Hypothalamus (tissue), 51 donors: ENCODE measurements around the gene NTSR1.

Experiments used
- DNase-seq, 51 donors: peaks; one replicate each; lab custom pipeline; 2025; lab: John Stamatoyannopoulos, UW

NTSR1 gene

GRCh38 chr20:62752181-62752670 is 43.6 kb downstream of the NTSR1 start:
- no peak for DNase-seq

DNA sequence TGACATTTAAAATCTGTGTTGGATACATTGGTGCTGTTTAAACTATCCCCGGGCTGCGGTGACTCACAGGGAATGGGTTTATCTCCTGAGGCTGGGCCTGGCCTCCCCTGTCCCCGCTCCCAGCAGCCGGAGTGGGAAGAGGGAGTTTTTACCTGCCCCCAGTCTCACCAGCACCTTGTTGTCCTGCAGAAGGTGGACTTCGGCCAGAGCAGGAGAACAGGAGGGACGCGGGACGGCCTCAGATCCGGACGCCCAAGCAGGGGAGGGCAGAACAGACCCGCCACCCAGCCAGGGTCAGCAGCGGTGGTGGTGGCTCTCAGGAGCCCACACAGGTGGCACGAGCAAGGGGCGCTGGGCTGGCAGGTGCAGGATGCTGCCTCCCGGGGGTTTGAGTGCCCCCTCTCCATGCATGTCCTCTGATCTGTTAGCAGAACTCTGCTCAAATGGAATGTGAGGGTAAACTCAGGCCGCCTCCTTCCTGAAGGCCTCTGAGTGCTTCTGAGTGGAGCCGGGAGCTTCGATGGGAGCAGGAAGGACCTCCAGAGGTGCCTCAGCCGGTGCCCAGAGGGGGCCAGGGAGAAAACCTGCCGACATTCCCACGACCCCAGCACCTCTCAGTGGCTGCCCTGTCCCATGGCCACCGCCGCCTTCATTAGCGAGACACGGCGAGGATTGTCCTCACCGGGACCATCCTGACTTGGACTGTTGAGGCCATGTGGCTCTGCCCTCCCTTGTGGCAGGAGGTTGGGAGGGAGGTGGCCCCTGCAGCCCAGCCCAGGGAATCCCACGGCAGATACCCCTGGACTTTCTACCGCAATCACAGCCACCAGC is 44.2 kb downstream of the NTSR1 start:
- DNase-seq = no peak

DNA sequence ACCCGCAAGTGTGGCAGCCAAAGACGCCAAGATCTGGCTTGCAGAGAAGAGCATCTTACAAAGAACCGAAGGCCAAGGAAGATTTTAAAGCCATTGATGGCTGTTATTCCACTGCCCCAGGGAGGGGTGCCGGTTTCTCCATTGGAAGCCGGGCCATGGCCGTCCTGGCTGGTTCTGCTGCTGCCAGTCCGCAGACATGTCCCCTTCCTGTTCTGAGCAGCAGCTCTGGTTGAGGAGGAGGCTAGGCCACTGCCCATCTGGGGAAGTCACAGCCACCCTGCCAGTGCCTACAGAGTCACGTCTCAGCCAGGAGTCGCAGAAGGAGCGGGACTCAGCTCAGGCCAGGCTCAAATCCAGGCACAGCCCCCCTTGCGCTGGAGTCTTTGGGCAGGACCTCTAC is 45.0 kb downstream of the NTSR1 start:
- no peak for DNase-seq

DNA sequence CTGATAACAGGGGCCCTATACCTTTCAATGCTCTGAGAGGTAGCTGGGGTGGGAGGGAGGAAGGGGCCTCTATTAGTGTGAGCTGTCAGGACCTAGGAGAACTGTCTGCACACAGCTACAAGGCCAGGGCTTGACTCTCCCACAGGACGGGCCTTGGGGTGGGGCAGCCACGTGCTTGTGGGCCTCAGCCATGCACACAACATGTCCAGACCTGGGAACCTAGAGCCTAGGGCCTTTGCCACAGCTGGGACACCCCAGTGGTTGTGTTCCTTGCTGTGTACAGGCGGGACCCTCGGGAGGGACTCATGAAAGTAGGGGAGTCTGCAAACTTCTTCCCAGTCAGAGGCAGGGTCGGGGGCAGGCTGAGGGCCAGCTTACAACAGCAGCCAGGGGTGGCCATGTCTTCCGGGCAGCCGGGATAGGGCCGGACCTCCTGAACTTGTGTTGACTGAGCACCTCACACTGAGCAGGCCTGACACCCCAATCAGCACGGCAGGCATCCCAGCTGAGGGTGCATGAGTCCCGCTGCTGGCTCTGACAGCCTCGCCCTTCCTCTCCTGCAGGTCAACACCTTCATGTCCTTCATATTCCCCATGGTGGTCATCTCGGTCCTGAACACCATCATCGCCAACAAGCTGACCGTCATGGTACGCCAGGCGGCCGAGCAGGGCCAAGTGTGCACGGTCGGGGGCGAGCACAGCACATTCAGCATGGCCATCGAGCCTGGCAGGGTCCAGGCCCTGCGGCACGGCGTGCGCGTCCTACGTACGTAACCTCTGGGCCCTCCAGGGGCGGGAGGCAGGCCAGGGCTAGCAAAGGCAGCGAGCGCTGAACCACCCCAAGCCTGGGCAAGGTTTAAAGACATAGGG is 45.7 kb downstream of the NTSR1 start:
- DNase-seq = no peak

- no peak for DNase-seq
Measured at GRCh38 chr20:62754991-62755356, 46.3 kb downstream of the NTSR1 start.

- DNase-seq = no peak
Measured at GRCh38 chr20:62755817-62756724, 47.4 kb downstream of the NTSR1 start.

DNA sequence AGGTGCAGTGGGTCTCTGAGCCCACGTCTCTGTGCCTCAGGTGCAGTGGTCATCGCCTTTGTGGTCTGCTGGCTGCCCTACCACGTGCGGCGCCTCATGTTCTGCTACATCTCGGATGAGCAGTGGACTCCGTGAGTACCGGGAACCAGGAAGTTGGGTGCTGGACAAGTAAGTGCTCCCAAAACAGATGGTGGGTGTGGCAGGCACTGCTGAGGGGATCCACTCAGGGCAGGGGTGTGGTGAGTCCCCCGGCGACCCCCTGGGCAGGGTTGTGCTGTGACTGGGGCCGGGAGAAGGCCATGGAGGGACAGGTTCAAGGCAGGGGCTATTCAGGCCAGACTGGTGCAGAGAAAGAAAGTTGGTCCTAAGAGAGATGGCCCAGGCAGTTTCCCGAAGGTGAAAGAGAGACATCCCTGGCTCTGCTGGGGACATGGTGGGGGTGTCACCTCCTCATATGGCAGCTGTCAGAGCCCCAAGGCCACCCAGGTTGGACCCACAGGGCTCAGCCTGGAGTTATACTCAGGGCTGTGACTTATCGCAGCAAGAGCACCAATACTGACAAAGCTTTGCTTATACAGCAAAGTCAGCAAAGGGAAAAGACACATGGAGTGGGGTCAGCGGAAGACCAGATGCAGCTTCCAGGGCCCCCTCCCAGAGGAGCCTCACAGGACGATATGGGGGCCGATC is 49.7 kb downstream of the NTSR1 start:
- no peak for DNase-seq

GRCh38 chr20:62759981-62760431 is 51.4 kb downstream of the NTSR1 start:
- no peak for DNase-seq

DNA sequence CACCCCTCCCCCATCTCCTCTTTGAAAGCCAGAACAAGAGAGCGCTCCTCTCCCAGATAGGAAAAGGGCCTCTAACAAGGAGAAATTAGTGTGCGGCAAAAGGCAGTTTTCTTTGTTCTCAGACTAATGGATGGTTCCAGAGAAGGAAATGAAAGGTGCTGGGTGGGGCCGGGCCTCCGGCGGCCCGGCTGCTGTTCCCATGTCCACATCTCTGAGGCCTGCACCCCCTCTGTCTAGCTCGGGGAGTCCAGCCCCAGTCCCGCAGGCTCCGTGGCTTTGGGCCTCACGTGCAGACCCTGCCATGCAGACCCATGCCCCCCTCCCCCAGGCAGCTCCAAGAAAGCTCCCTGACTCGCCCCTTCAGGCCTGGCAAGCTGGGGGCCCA is 51.8 kb downstream of the NTSR1 start:
- DNase-seq = no peak

- peak in 1 of 51 donors; percentile 15 for DNase-seq
Measured at GRCh38 chr20:62760856-62761758, 52.5 kb downstream of the NTSR1 start.

GRCh38 chr20:62761759-62762131 is 53.1 kb downstream of the NTSR1 start:
- no peak for DNase-seq

DNA sequence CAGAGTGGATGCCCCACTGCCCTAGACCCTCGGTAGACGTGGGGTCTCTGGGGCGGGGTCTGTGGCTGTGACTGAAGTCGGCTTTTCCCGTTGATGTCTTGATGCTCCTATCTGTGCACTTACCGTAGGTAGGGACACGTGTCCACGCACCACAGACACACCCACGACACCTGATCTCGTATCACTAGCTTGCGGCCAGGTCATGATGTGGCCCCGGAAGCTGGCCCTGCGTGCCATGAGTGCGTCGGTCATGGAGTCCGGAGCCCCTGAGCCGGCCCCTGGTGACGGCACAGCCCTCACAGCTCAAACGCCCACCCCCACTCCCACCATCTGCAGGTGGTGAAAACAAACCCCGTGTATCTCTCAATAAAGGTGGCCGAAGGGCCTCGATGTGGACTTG is 53.7 kb downstream of the NTSR1 start:
- DNase-seq = no peak

DNA sequence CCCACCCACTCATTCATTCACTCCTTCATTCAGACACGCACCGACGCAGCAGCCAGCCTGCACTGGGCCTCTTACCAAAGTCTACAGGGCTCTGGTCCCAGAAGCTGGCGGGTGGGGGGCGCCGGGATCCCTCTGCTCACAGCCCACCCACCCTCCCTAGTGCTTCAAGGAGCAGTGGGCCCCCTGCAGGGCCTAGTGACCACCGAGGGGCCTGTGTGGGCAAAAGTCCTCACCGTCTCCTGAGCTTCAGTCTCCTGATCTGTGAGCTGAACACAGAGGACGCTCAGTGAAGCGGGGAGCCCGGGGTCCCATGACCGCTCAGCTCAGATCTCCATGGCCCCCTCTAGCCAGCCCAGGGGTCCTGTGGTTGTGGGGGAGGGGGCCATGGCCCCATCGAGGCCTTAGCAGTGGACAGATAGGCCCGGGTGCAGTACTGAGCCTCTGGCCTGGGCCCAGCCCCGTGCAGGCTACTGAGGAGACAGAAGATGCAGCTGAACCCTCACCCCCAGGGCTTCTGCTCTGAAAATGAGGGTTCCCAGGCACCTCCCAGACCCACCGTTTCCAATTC is 54.2 kb downstream of the NTSR1 start:
- DNase-seq = no peak

- no peak for DNase-seq
Measured at GRCh38 chr20:62763404-62763803, 54.8 kb downstream of the NTSR1 start.

- DNase-seq = no peak
Measured at GRCh38 chr20:62764156-62764935, 55.7 kb downstream of the NTSR1 start.

DNA sequence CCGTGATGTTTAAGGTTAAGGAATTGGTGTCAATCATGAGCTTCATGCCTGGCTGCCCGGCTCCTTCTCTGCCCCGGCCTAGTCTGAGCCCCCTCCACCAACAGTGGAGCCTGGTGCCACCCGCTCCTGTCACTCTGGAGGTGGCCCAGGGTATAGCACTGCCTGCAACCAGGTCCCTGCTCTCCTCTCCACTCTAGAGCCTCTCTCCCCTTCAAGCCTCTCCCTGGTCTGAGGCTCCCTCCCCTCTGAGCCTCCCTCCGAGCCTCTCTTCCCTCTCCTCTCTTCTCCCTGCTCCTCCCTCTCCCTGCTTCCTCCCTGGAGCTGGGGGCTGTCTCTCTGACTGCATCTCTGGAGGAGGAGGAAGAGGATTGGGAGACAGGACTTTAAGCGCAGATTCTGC is 56.4 kb downstream of the NTSR1 start:
- DNase-seq = no peak

GRCh38 chr20:62765432-62766070 is 56.9 kb downstream of the NTSR1 start:
- no peak for DNase-seq
